Colonic mucosa (tissue), 4 donors: ENCODE measurements around the gene HLA-E. TPM values are rescaled to one million over a fixed set of nuclear protein-coding genes. Genes with fewer than 3 reads are reported as not detected.

Experiments used
- DNase-seq: peaks from one replicate; pipeline ENCODE4 v3.0.0-alpha.2; 2020
- H3K27ac ChIP-seq: fragments of 200-600 bp; one replicate; pipeline ENCODE4 v1.8.0; 2021
- H3K27me3 ChIP-seq: fragments of 200-600 bp; one replicate; pipeline ENCODE4 v1.8.0; 2021
- H3K36me3 ChIP-seq: fragments of 200-600 bp; one replicate; pipeline ENCODE4 v1.8.0; 2021
- H3K4me1 ChIP-seq: fragments of 200-600 bp; one replicate; pipeline ENCODE4 v1.8.0; 2021; ENCODE audit warnings: mild to moderate bottlenecking
- H3K4me3 ChIP-seq: fragments of 200-600 bp; one replicate; pipeline ENCODE4 v1.8.0; 2021
- H3K9ac ChIP-seq, 2 donors: one replicate each; pipeline ENCODE4 v1.7.0; 2013; ENCODE audit warnings: control low read depth in 2 of 2, low read depth in 2 of 2, low read length in 2 of 2
- H3K9me3 ChIP-seq: fragments of 200-600 bp; one replicate; pipeline ENCODE4 v1.8.0; 2021
- CTCF ChIP-seq: fragments of 200-600 bp; IDR thresholded peaks from one replicate; pipeline ENCODE4 v1.8.0; 2022; ENCODE audit warnings: antibody characterized with exemption, mild to moderate bottlenecking
- intact Hi-C: fragments of 100-400 bp; cut with DNase I; formaldehyde crosslinking; loops from one replicate; pipeline ENCODE4 v1.14.1; 2022
- total RNA-seq, 2 donors: library from RNA; stranded (reverse); fragmentation: NEBNext Ultra II Directional in 1 of 2; extraction: Animal tissue kit (Norgen Biotek cat#: 25700) in 1 of 2; gene quantifications; one replicate each; pipeline ENCODE4 v1.2.1, GENCODE V29; 2021
- donor health status: healthy.
- donor health status: DM: no; HTN: no; CAD: no.
- donor health status: DM: no; HTN: no; CAD: no.

The HLA-E gene
- total RNA-seq, 2 donors from 2014 or later, result 208 to 471 TPM

- Histone ChIP-seq H3K9ac (no peak overlapping the region), H3K9me3 (no peaks in the 10 kb centered on the region), H3K27ac (no peak overlapping the region), H3K27me3 (no peaks in the 10 kb centered on the region), H3K4me3 (no peak overlapping the region), H3K4me1 (no peaks in the 10 kb centered on the region), H3K36me3 (no peaks in the 10 kb centered on the region)
- no peak for DNase-seq
- intact Hi-C loops, result no loop called here
- no peak for TF ChIP-seq CTCF
These were observed 40.7 kb downstream of the HLA-E start for GRCh38 chr6:30530014-30530413.

- H3K9ac ChIP-seq, result no peak overlapping the region
- H3K27me3 ChIP-seq, result no peaks in the 10 kb centered on the region
- no peaks in the 10 kb centered on the region for H3K4me1 ChIP-seq
- intact Hi-C loops, result loop anchor here (2.0 kb wide), 1 partner anchor 51 kb away; no protein-coding TSS in a partner anchor
- H3K9me3 ChIP-seq, result no peaks in the 10 kb centered on the region
- TF ChIP-seq CTCF, result no peak
- DNase-seq, result no peak
- H3K27ac ChIP-seq, result peak overlapping the region; percentile 44
- H3K36me3 ChIP-seq, result no peaks in the 10 kb centered on the region
- H3K4me3 ChIP-seq, result no peak overlapping the region
These were observed 44.4 kb downstream of the HLA-E start for GRCh38 chr6:30533460-30534294.

- no peaks in the 10 kb centered on the region for H3K36me3 ChIP-seq
- H3K9me3 ChIP-seq, result no peaks in the 10 kb centered on the region
- intact Hi-C loops, result no loop called here
- H3K27me3 ChIP-seq, result no peaks in the 10 kb centered on the region
- no peak overlapping the region for H3K9ac ChIP-seq
- no peak overlapping the region for H3K27ac ChIP-seq
- DNase-seq, result no peak
- H3K4me1 ChIP-seq, result no peaks in the 10 kb centered on the region
- H3K4me3 ChIP-seq, result no peak overlapping the region
- no peak for TF ChIP-seq CTCF
These were observed 48.6 kb downstream of the HLA-E start for GRCh38 chr6:30537931-30538330.

- Histone ChIP-seq H3K4me1 (no peaks in the 10 kb centered on the region), H3K9ac (peak overlapping the region in 1 of 2 donors; percentile 16), H3K27me3 (no peaks in the 10 kb centered on the region), H3K9me3 (no peaks in the 10 kb centered on the region), H3K4me3 (peak overlapping the region; percentile 26), H3K27ac (peak overlapping the region; percentile 10), H3K36me3 (no peaks in the 10 kb centered on the region)
- intact Hi-C loops, result loop anchor here (10.0 kb wide), 1 partner anchor 543 kb away; no protein-coding TSS in a partner anchor
- peak; percentile 99 for TF ChIP-seq CTCF
- DNase-seq, result peak; percentile 81
These were observed 52.5 kb downstream of the HLA-E start for GRCh38 chr6:30541515-30542403.

- no peaks in the 10 kb centered on the region for H3K36me3 ChIP-seq
- no peak overlapping the region for H3K4me3 ChIP-seq
- DNase-seq, result no peak
- H3K9ac ChIP-seq, result peak overlapping the region in 1 of 2 donors; percentile 16
- no peak overlapping the region for H3K27ac ChIP-seq
- no peaks in the 10 kb centered on the region for H3K27me3 ChIP-seq
- H3K9me3 ChIP-seq, result no peaks in the 10 kb centered on the region
- H3K4me1 ChIP-seq, result no peaks in the 10 kb centered on the region
- no peak for TF ChIP-seq CTCF
- intact Hi-C loops, result loop anchor here (10.0 kb wide), 1 partner anchor 542 kb away; no protein-coding TSS in a partner anchor
These were observed 53.1 kb downstream of the HLA-E start for GRCh38 chr6:30542404-30542725.
